ENCODE measurements around the gene ST6GALNAC5. TPM values are rescaled to one million over a fixed set of nuclear protein-coding genes. Genes with fewer than 3 reads are reported as not detected.

ST6GALNAC5 gene
- total RNA-seq, 1 donor from 2014 or later = 35.9 TPM

- DNase-seq = no peak
Observed at GRCh38 chr1:77048615-77049005, 181.3 kb downstream of the ST6GALNAC5 start.

DNA sequence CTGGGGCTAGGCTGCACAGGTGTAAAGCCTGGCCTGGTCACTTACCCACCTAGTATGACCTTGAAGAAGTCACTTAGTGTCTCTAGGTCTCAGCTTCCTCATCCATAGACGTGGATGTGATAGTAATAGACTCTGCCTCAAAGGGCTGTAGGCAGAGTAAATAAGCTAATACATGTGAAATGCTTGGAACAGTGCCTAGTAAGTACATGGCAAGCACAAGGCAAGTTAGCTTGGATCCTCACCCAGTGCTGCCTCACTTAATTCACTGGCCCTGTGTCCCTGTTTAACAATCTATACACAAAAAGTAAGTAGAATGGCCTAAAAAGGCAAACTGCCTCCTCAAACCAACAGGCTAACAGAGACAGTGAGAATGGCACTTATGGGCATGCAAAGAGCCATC lies 184.1 kb downstream of the ST6GALNAC5 start:
- no peak for DNase-seq

DNA sequence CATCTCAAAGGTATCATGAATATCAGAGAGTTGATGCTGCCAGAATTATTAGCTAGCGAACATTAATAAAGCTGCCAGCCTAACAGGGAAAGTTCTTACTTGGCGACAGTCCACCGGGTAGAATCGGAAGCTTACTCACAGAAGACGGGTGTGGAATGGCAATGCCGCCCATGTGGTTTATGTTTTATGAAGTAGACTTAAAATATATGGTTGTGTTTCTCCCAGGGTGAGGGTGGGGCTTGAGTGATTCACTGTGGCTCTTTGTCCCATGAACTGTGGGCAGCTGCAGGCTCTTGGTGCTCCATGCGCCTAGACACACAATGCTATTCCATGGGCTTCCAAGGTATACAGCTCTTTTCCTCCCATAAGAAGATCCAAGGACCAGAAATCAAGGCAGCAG lies 189.2 kb downstream of the ST6GALNAC5 start:
- no peak for DNase-seq

DNA sequence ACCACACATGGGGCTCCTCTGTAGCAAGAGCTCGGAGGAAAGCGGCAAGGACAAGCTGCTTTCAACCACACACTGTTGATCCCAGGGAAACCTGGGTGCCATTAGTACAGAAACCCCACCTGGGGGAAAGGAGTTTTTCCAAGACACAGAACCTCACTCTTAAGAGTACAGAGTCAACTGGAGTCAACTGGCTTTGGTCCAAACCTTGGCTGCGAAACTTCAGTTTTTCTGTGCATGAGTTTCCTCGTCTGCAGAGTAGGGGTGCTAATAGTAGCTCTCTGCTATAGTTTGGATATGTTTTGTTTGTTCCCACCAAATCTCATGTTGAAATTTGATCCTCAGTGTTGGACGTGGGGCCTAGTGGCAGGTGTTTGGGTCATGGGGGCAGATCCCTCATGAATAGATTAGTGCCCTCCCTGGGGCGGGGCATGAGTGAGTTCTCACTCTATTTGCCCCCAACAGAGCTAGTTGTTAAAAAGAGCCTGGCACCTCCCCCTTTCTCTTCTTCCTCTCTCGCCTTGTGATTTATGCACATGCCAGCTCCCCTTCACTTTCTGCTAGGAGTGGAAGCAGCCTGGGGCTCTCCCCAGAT lies 190.8 kb downstream of the ST6GALNAC5 start:
- no peak for DNase-seq

DNA sequence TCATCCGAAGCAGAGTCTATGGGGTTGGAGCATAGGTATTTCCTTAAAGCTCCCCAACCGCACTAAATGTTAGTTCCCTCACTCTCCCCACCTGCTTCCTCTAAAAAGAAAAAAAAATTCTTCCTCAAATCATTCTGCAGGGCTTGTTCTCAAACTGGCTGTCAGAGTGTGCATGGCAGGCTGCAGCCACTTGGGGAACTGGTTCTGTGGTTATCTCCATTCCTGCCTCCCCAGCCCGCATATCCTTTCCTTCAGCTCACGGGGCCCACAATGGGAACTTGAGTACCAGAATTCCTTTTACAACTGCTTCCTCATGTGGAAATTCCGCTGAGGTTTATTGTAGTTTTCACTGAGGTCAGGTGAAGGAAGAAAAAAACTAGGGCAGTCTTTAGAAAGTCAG lies 192.7 kb downstream of the ST6GALNAC5 start:
- no peak for DNase-seq

GRCh38 chr1:77061162-77061561 lies 193.9 kb downstream of the ST6GALNAC5 start:
- DNase-seq = no peak

DNA sequence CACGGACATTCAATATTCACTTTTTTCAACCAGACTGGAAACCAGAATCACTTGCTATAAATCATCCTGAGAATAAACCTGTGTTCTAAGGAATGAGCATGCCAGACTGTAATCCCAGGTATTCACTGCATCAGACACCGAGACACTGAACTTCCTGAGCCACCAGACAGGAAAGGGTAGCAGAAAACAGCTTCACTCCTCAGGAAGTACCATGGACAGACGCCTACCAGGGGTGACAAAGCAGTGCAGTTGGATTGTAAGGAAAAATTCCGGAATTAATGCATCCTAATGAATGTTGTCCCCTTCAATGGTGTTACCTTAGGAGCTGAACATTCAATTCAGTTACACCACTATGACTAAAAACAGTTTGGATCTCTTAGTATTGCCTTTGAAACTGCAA lies 195.8 kb downstream of the ST6GALNAC5 start:
- no peak for DNase-seq

DNA sequence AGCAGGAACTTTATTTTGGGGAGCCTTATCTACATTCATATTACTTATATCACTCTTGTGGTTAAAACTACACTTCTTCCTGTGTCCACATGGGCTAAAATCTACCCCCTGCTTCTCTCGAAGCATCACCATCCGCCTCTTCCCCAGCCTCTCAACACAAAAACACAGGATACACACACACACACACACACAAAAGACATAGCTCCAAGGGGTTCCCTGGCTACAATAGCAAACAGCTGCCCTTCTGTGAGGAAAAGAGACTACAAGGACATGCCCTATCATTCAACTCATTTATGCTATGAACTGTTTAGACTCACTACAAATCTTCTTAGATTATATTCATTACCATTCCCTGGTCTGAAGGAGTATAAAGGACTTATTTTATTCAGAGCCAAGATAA lies 197.0 kb downstream of the ST6GALNAC5 start:
- DNase-seq = no peak

DNA sequence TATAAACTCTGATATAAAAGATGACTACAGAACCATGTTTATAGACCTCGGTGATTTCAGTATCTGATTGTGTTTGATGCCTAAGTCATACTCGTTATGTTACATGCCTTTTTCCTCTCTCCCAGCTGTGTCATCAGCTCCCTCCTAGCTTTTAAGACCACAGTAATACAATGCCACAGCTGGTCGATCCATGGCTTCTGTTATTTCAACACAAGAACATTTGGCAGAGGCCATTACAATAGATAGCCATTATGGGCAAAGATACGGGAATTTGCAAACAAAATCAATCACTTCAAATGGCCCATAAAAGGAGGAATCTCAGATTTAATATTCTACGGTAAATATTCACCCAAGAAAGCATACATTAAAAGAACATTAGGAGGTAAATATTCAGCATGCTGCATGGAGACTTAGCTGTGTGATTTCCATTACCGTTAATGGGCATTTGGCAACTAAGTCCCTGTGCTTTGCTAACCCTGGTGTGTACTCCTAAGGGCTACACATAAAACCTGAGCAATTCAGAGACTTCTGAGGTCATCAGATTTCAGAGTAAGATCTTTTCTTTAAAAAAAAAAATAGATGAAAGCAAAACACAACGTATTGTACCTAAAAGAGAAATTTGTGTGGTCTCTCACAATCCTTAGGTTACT lies 198.5 kb downstream of the ST6GALNAC5 start:
- no peak for DNase-seq

GRCh38 chr1:77068013-77068412 lies 200.7 kb downstream of the ST6GALNAC5 start:
- DNase-seq = no peak

DNA sequence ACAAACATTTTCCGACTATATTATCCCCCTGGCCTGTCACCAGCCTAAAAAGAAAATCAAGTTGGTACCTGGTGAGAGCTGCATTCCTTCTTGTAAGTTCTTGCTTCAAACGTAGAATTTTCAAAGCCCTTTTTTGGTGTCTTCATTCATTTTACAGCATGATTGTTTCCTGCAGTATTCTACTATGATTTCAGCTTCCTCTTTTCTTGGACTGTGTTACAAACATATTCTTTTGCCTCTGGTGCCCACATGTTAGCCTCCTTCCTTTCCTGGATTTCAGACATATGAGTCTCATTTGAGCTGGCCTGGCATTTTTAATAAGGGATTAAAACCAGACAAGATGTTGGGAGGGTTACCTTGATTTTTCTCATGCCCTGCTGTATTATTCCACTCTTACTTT lies 209.5 kb downstream of the ST6GALNAC5 start:
- no peak for DNase-seq

DNA sequence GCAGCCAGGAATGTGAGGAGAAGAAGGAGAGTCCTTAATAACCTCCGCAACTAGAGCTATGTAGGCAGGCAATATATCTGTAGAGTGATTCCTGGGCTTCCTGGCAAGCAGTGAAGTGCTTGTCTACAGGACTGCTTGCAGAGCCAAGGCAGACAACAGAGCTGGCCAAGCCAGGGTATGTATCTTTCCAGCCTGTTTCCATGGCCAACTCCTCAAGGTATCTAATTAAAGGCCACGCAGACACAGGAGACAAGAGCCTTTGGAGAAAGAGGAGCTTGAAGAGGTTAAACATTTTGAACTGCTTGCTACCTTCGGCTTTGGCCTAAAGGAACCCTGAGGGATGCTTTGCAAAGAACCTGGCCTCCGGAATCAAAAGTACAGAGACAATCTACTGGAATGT lies 214.6 kb downstream of the ST6GALNAC5 start:
- no peak for DNase-seq

DNA sequence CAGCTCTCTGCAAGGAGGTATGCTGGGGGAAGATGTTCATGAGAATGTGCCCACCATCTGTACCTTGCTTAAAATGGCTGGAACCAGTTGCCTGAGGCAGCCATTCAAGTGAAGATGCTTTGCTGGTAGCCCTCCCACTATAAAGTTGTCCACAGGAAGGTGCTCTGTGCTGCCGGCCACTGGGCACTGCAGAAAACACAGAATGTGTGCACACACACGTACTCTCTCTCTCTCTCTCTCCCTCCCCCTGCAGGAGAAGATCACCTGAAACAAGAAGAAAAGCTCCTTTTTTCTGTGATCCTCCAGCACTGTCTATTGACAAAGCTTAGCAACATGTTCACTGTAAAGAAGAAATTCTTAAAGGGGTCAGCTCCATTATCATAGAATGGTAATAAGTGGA lies 217.2 kb downstream of the ST6GALNAC5 start:
- no peak for DNase-seq

- no peak for DNase-seq
Observed at GRCh38 chr1:77085109-77085508, 217.8 kb downstream of the ST6GALNAC5 start.

DNA sequence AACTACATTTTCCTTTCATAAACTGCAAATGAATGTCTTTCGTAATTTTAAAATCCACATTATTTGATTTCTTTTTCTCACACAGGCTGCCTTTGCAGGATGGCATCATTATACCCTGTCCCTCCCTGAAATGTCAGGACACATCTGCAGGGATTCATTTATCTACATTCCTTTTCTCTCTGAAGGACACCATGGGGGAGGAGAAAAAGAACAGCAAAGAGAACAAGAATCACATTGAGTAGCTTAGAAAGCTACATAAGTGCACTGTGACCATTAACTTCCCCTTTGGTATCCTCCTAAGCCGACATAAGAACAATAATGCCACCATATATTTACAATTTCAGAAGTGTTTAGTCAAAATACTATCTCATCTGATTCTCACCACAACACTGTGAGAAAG lies 222.5 kb downstream of the ST6GALNAC5 start:
- no peak for DNase-seq

- DNase-seq = no peak
Observed at GRCh38 chr1:77095236-77095635, 228.0 kb downstream of the ST6GALNAC5 start.

DNA sequence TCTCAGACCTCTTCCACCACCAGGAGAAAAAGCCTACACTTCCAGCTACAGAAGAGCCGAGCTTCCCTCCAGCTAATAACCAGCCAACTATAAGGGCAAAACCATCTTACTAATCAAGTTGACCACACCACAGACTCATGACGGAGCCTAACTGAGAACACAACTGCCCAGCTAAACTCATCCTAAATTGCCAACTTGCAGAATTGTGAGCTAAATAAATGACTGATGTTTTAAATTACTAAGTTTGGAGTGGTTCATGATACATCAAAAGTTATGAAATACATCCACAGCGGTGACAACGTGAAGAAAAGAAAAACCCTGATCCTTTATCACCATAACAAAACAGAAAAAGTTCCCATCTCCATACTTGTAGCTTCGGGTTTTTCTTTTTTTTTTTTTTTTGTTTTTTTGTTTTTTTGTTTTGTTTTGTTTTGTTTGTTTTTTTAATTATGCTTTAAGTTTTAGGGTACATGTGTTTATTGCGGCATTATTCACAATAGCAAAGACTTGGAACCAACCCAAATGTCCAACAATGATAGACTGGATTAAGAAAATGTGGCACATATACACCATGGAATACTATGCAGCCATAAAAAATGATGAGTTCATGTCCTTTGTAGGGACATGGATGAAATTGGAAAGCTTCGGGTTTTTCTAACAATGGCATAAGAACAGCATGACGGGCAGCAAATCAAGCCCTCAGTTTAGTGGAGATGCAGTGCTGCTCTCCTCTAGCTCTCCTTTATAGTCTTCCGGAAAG lies 229.4 kb downstream of the ST6GALNAC5 start:
- DNase-seq = no peak

GRCh38 chr1:77100875-77101274 lies 233.6 kb downstream of the ST6GALNAC5 start:
- no peak for DNase-seq

DNA sequence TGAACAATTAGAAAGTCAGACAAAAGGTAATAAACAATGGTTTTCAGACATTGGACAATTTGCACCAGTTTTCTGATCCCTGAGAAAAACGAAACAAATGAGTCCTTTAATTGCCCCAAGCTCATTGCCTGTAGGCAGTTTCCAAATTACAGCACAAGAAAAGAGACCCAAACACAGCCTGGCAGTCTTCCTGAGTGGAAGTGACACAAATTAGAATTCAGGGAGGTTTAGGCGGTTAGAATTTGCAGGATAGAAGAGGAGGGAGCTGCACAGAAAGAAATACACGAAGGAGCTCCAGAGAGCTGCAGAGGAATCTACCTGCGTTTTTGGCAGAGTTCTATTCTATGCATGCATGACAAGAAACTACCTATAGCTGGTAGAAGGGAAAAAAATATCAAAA lies 236.2 kb downstream of the ST6GALNAC5 start:
- no peak for DNase-seq

GRCh38 chr1:77104672-77105071 lies 237.4 kb downstream of the ST6GALNAC5 start:
- DNase-seq = no peak
